Activated naive CD4-positive, alpha-beta T cell treated with anti-CD3 and anti-CD28 coated beads for 36 hours (primary cell): ENCODE results near the gene PARD3B. TPM values are rescaled to one million over a fixed set of nuclear protein-coding genes. Genes with fewer than 3 reads are reported as not detected.
A peak's percentile ranks its signal among the peaks of the same experiment; 100 is the strongest.

ENCODE experiments used
- CTCF ChIA-PET: fragments of 350-600 bp; sonication (Branson Sonifier 250); formaldehyde crosslinking; loops from one replicate; lab custom pipeline; 2021; ENCODE audit warnings: antibody characterized with exemption; lab: Charles Lee
- DNase-seq: peaks from one replicate; pipeline ENCODE4 v3.0.0-alpha.2; 2020
- H3K27ac Mint-ChIP-seq: one replicate; pipeline ENCODE4 v1.8.0; 2021; ENCODE audit warnings: mild to moderate bottlenecking, mixed read lengths
- H3K27me3 Mint-ChIP-seq: one replicate; pipeline ENCODE4 v1.8.0; 2021; ENCODE audit warnings: low read depth, mixed read lengths
- H3K36me3 Mint-ChIP-seq: one replicate; pipeline ENCODE4 v1.8.0; 2021; ENCODE audit warnings: low read depth, mixed read lengths
- H3K4me1 Mint-ChIP-seq: one replicate; pipeline ENCODE4 v1.8.0; 2021; ENCODE audit warnings: low read depth, mixed read lengths
- H3K4me3 Mint-ChIP-seq: one replicate; pipeline ENCODE4 v1.8.0; 2021; ENCODE audit warnings: mild to moderate bottlenecking, moderate library complexity, mixed read lengths
- H3K9me3 Mint-ChIP-seq: one replicate; pipeline ENCODE4 v1.8.0; 2021; ENCODE audit warnings: mixed read lengths
- intact Hi-C: fragments of 100-400 bp; cut with micrococcal nuclease; formaldehyde crosslinking; loops from one replicate; pipeline ENCODE4 v1.15.1; 2023
- total RNA-seq, 2 experiments: library from RNA; stranded (reverse); gene quantifications; one replicate each; pipeline ENCODE4 v1.2.3, GENCODE V29; 2021

The PARD3B gene
- total RNA-seq, 2 experiments from 2014 or later: 0.15 to 0.43 TPM

DNA sequence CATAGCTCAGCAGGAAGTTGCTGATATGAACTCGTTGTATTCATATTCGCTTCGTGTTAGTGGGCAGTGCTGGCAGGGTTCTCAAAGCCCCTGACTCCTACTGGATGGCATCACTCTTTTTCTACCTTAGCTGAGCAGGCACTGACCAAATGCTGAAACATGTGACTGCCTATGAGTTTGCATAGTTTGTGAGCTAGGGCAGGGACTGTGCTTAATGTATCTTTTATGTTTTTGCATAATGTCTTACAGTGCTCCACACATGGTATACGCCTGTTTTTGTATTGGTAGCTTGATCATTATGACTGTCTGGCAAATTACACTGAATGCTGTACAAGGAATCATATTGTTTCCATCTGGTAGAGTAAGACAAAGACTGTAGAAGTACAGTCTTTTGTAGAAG is 305.3 kb downstream of the PARD3B start:
- DNase-seq: no peak
- Mint-ChIP-seq H3K4me1 (no peaks in the 10 kb centered on the region), H3K27me3 (no peaks in the 10 kb centered on the region), H3K27ac (no peak overlapping the region), H3K9me3 (no peaks in the 10 kb centered on the region), H3K4me3 (no peak overlapping the region), H3K36me3 (no peaks in the 10 kb centered on the region)
- intact Hi-C loops: no loop called here
- CTCF ChIA-PET: no interaction called here

DNA sequence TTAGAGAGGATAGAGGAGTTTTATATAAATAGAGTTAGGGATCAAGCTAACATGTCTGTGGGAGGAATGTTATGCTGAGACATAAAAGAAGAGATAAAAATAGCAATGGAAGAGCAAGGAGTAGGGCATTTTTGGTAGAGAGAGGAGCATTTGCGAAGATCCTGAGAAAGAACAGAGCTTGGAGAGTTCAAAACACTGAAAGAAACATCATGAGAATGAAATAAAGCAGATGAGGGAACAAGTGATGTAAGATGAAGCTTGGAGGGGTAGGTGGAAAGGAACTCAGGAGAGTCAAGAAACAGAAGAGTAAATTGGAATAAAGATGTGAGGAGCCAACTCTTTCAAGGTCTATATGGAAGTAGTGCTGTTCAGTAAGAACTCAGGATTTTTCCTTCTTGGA is 308.6 kb downstream of the PARD3B start:
- Mint-ChIP-seq H3K36me3 (no peaks in the 10 kb centered on the region), H3K4me3 (no peak overlapping the region), H3K4me1 (peaks cover 2% of the 10 kb centered on the region), H3K9me3 (no peaks in the 10 kb centered on the region), H3K27ac (no peak overlapping the region), H3K27me3 (no peaks in the 10 kb centered on the region)
- CTCF ChIA-PET: no interaction called here
- no peak for DNase-seq
- intact Hi-C loops: no loop called here

DNA sequence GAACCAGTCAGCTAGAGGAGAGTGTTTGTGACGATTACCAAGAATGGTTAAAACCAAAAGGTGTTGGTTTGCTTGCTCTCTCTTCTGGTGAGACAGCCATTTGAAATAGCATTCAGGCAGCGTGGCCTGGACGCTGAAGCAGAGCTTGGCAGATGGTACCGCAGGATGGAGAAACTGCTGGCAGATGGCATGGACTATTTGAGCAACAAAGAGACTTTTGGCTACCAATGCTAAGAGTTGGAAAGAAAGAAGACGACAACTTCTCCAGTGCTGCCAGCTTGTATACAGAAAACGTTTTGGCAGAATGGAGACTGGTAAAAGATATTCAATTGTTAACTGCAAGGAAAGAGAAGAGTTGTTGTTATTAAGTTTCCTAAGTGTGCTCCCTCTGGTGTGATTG is 315.0 kb downstream of the PARD3B start:
- Mint-ChIP-seq H3K4me3 (no peak overlapping the region), H3K27ac (no peak overlapping the region), H3K4me1 (peaks cover 2% of the 10 kb centered on the region), H3K36me3 (no peaks in the 10 kb centered on the region), H3K9me3 (no peaks in the 10 kb centered on the region), H3K27me3 (no peaks in the 10 kb centered on the region)
- intact Hi-C loops: no loop called here
- no peak for DNase-seq
- CTCF ChIA-PET: no interaction called here

DNA sequence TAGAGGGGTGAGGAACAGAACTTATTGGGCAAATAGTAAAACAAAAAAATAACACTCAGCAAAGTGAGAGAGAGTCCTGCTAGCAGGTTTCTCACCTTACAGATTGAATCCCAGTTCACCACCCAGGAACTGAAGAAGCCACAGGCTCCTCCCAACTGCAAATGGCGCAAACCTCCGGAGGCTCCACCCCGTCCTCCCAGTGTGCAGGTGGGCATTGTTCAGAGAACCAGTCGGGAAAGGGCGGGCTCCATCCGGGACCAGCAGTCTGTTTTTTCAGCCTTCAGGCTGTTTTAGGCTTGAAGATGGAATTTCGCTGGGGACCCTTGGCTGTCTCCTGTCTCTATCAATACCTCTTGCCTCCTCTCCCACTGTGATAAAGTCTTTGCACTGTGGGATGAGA is 317.5 kb downstream of the PARD3B start:
- H3K27me3 Mint-ChIP-seq: no peaks in the 10 kb centered on the region
- intact Hi-C loops: no loop called here
- H3K4me3 Mint-ChIP-seq: no peak overlapping the region
- DNase-seq: no peak
- H3K27ac Mint-ChIP-seq: no peak overlapping the region
- no peaks in the 10 kb centered on the region for H3K36me3 Mint-ChIP-seq
- peaks cover 2% of the 10 kb centered on the region for H3K4me1 Mint-ChIP-seq
- CTCF ChIA-PET: interaction anchor here (0.6 kb wide), 1 partner anchor 680 kb away, joined by 3 read pairs; no protein-coding TSS in a partner anchor
- no peaks in the 10 kb centered on the region for H3K9me3 Mint-ChIP-seq

DNA sequence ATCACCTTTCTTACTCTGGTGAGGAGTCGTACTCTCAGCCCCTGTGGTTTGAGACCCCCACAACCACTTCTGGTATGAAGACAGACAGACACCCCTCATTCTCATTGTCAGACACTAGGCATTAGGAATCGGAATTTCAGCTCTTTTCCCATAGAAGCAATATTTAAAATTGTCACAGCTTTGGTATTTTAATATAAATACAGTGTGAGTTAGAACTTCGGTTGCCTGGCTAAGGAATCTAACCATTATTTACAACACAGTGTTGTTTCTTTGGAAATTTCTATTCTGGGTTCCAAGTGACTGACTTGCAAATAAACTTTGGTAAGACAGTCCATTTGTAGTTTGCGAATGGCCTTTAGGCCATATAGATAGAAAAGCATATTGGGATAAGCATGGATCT is 318.1 kb downstream of the PARD3B start:
- CTCF ChIA-PET: interaction anchor here (0.6 kb wide), 1 partner anchor 679 kb away, joined by 3 read pairs; no protein-coding TSS in a partner anchor
- Mint-ChIP-seq H3K4me1 (peaks cover 2% of the 10 kb centered on the region), H3K27ac (no peak overlapping the region), H3K9me3 (no peaks in the 10 kb centered on the region), H3K36me3 (no peaks in the 10 kb centered on the region), H3K4me3 (no peak overlapping the region), H3K27me3 (no peaks in the 10 kb centered on the region)
- intact Hi-C loops: no loop called here
- no peak for DNase-seq

DNA sequence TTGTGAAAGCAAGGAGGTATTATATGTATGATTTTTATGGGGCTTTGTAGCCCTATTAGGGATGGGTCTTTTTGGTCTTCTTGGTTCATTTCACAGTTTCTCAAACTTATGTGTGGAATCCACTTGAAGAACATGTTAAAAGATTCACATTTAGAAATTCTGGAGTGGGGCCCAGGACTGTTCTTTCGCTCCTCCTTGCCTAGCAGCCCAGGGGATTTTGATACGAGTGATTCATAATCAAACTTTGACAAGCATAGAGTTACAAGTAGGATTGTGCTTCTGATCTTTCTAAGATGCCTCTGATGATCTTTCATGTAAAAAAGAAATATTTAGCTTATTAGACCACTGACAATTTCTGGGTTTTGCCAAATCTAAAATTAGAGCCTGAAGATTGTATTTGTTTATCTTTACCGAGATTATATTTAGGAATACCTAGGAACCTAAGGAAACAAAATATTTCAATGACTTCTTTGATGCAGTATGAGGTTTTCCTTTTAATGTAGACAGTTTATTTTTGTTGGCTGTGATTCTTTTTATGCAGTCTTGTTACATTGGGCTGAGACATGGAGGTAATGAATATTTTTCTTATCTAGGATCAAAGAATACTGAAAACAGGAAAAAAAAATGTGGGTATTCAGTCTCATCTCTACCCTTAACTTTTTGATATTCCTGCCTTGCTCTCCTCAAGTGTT is 324.0 kb downstream of the PARD3B start:
- H3K27me3 Mint-ChIP-seq: no peaks in the 10 kb centered on the region
- H3K36me3 Mint-ChIP-seq: no peaks in the 10 kb centered on the region
- H3K4me1 Mint-ChIP-seq: peaks cover 23% of the 10 kb centered on the region
- no peak overlapping the region for H3K4me3 Mint-ChIP-seq
- DNase-seq: no peak
- H3K9me3 Mint-ChIP-seq: no peaks in the 10 kb centered on the region
- intact Hi-C loops: no loop called here
- H3K27ac Mint-ChIP-seq: no peak overlapping the region
- CTCF ChIA-PET: interaction anchor here (1.3 kb wide), 1 partner anchor 807 kb away, joined by 4 read pairs; no protein-coding TSS in a partner anchor

DNA sequence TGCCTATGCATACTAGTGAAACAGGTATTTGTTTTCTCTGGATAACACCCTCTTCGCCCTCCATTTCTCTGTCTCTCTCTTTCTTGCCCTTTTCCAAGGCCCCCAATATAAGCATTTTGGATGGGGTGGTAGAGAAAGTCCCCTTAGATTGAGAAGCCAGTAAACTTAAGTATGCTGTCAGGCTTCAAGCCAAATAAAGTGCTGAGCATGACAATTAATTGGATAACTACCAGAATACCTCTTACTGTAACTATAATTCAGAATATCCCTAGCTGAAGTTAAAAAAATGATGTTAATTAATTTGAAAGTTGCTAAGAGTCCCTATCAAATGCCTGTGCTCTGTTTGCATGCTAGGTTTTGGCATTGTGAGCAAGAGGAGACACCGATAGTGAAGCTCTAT is 324.8 kb downstream of the PARD3B start:
- H3K9me3 Mint-ChIP-seq: no peaks in the 10 kb centered on the region
- CTCF ChIA-PET: interaction anchor here (1.0 kb wide), 1 partner anchor 261 kb away, joined by 3 read pairs; no protein-coding TSS in a partner anchor
- H3K4me3 Mint-ChIP-seq: no peak overlapping the region
- no peak overlapping the region for H3K27ac Mint-ChIP-seq
- intact Hi-C loops: loop anchor here (2.0 to 10.0 kb wide), 8 partner anchors 207 to 1057 kb away; no protein-coding TSS in a partner anchor
- no peak for DNase-seq
- peaks cover 23% of the 10 kb centered on the region for H3K4me1 Mint-ChIP-seq
- no peaks in the 10 kb centered on the region for H3K27me3 Mint-ChIP-seq
- no peaks in the 10 kb centered on the region for H3K36me3 Mint-ChIP-seq

DNA sequence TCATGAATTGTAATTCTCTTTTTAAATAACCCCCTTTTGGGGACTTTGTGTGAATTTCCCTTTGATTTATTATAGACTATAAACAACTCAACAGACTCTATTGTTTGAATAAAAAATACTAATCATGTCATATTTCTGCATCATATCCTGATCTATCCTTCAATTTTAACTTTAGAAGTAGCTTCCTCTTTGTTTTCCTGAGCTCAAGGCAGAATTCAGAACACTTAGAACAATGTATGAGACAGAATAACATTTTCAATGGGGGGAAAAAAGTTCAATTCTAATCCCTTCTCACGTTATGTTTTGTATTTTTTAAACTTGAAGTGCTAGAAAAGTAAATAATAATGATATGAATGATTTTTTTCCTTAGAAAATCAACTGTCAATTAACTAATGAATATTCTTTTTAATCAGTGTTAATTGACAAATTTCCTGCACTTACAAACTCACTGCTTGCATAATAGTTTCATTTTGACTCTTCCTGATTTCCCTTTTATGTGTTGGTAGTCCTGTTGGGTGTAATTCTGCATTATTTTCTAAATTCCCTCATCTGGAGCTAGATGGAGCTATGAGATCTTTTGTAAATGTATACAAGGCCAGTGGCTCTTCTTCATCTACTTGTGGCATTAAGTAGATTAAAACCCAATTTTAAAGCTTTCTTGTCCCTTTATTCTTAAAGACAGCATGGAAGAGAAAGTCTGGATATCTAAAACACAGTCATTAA is 326.1 kb downstream of the PARD3B start:
- H3K27me3 Mint-ChIP-seq: no peaks in the 10 kb centered on the region
- intact Hi-C loops: loop anchor here (1.0 to 10.0 kb wide), 12 partner anchors 206 to 1056 kb away; no protein-coding TSS in a partner anchor
- CTCF ChIA-PET: interaction anchor here (1.0 to 3.6 kb wide), 4 partner anchors 10 to 804 kb away, joined by 3 to 16 read pairs (median 9); no protein-coding TSS in a partner anchor
- H3K36me3 Mint-ChIP-seq: no peaks in the 10 kb centered on the region
- H3K4me1 Mint-ChIP-seq: peaks cover 31% of the 10 kb centered on the region
- no peaks in the 10 kb centered on the region for H3K9me3 Mint-ChIP-seq
- H3K4me3 Mint-ChIP-seq: no peak overlapping the region
- no peak overlapping the region for H3K27ac Mint-ChIP-seq
- DNase-seq: no peak

DNA sequence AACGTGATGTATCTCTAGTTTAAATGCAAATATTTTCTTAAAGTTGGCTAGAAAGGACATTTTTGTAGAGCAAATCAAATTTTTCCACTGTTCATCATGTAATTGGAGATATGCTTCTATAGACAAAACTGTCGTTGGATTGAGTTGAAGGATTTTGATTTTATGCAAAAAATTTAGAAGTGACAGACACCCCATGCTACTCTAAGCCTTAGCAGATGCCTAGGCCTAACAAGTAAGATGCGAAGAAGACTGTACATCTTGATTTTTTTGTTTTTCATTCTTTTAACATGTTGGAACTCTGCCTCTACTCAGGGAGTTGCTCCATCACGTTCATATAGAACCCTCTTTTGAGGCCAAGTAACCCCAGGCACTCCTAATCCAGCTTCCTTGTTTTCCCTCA is 331.0 kb downstream of the PARD3B start:
- CTCF ChIA-PET: no interaction called here
- Mint-ChIP-seq H3K9me3 (no peaks in the 10 kb centered on the region), H3K36me3 (no peaks in the 10 kb centered on the region), H3K4me3 (no peak overlapping the region), H3K27me3 (no peaks in the 10 kb centered on the region), H3K4me1 (peaks cover 42% of the 10 kb centered on the region), H3K27ac (no peak overlapping the region)
- DNase-seq: no peak
- intact Hi-C loops: loop anchor here (5.0 to 10.0 kb wide), 4 partner anchors 448 to 938 kb away; no protein-coding TSS in a partner anchor

DNA sequence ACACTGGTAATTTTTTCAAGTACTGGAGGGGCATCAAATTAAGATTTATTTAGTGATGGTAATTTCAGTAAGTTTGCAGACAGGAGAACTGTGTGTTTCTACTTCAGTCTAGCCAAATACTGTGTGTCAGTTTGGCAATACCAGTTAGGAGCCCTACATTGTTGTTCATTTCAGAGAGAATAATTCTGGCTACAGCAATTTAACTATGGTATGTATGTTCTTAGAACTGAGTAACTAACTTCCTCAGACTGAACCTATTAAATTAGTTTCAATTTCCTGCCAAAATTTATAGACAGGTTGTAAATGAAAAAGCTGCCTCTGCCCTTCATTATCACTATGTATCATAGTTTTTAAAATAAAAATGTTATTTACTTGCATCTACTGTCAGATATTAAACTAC is 332.4 kb downstream of the PARD3B start:
- CTCF ChIA-PET: no interaction called here
- Mint-ChIP-seq H3K36me3 (no peaks in the 10 kb centered on the region), H3K4me1 (peaks cover 41% of the 10 kb centered on the region), H3K4me3 (no peak overlapping the region), H3K9me3 (no peaks in the 10 kb centered on the region), H3K27ac (no peak overlapping the region), H3K27me3 (no peaks in the 10 kb centered on the region)
- intact Hi-C loops: loop anchor here (5.0 to 10.0 kb wide), 4 partner anchors 447 to 937 kb away; no protein-coding TSS in a partner anchor
- DNase-seq: no peak

DNA sequence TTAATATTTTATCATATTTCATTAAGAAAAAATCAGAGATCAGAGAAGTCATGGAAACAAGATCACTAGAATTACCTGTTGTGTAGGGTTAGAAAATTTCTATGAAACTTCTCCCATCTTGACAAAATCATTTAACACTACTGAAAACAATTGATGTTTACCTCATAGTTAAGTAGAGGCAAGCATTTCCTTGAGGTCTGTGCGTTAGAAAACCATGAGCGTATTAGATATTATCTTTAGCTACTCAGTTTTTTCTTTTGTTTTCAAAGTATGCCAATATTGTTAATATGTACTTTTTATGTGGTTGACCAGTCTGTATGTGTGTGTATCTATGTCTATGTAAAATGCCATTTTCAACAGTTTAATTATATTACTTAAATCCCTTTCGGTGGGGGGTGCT is 335.7 kb downstream of the PARD3B start:
- CTCF ChIA-PET: interaction anchor here (0.7 to 2.4 kb wide), 3 partner anchors 9 to 665 kb away, joined by 3 to 16 read pairs (median 4); no protein-coding TSS in a partner anchor
- Mint-ChIP-seq H3K4me1 (peaks cover 32% of the 10 kb centered on the region), H3K4me3 (no peak overlapping the region), H3K9me3 (peaks cover 3% of the 10 kb centered on the region), H3K36me3 (no peaks in the 10 kb centered on the region), H3K27me3 (no peaks in the 10 kb centered on the region), H3K27ac (no peak overlapping the region)
- DNase-seq: no peak
- intact Hi-C loops: no loop called here

DNA sequence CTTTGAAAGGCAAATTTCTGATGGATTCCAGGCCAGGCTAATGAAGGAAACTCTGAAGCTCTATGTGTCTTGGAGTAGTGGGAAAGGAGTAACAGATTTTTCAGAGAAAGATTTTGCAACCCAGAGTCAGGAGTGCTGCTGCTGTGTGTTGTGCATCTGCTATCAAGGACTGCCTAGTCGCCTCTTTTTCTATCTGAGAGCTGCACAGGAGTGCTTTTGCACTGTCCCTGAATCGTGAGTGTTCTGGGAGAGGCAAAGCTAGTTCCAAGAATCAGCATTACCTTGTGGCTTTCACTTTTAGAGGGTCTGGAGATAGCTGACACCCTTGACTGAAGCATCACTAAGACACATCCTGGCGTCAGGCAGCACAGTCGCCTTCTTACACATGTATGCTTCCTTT is 336.4 kb downstream of the PARD3B start:
- intact Hi-C loops: no loop called here
- DNase-seq: peak; percentile 19

More for the DNA sequence above, 336.4 kb downstream of the PARD3B start:
- Mint-ChIP-seq H3K9me3 (peaks cover 3% of the 10 kb centered on the region), H3K4me1 (peaks cover 32% of the 10 kb centered on the region), H3K27me3 (no peaks in the 10 kb centered on the region), H3K4me3 (no peak overlapping the region), H3K27ac (no peak overlapping the region), H3K36me3 (no peaks in the 10 kb centered on the region)
- CTCF ChIA-PET: interaction anchor here (2.4 kb wide), 1 partner anchor 10 kb away, joined by 16 read pairs; no protein-coding TSS in a partner anchor
